HEK293 (cell line): ENCODE data around the gene SCN5A.

ENCODE experiments used
- CTCF ChIP-seq: fragments of 450-650 bp; formaldehyde crosslinking; IDR thresholded peaks from 2 replicates; pipeline ENCODE4 v1.5.1; 2016; ENCODE audit warnings: missing biosample characterization, missing genetic modification characterization
- ZBTB7A ChIP-seq: fragments of 450-650 bp; formaldehyde crosslinking; IDR thresholded peaks from 2 replicates; pipeline ENCODE4 v1.5.1; 2016; ENCODE audit warnings: low read depth, missing biosample characterization, missing genetic modification characterization
- ZNF341 ChIP-seq: fragments of 450-650 bp; formaldehyde crosslinking; IDR thresholded peaks from 2 replicates; pipeline ENCODE4; 2016; ENCODE audit warnings: low read depth, missing biosample characterization, missing genetic modification characterization

GRCh38 chr3:38511546-38511945 is 137.9 kb downstream of the SCN5A start:
- TF ChIP-seq ZBTB7A (tag by site-specific recombination) = no peak
- no peak for TF ChIP-seq CTCF (tag by site-specific recombination)
- TF ChIP-seq ZNF341 (tag by site-specific recombination) = no peak
